CD14-positive monocyte (primary cell): ENCODE data around the gene CCDC78. TPM values are rescaled to one million over a fixed set of nuclear protein-coding genes. Genes with fewer than 3 reads are reported as not detected.

ENCODE experiments used
- DNase-seq, 3 donors: peaks; one replicate each; pipeline ENCODE4 v3.0.0-alpha.2; 2011 to 2022
- H2AFZ ChIP-seq: 2 replicates; pipeline ENCODE4 v1.6.0; 2012; ENCODE audit warnings: mild to moderate bottlenecking, low read depth, low read length, inconsistent platforms; ENCODE audit not compliant: insufficient read depth, poor library complexity, severe bottlenecking
- H3K27ac ChIP-seq, 2 donors: 1 replicate in 1 of 2; 2 replicates in 1 of 2; pipeline ENCODE4 v1.5.1; 2012 to 2013; ENCODE audit warnings: low read length in 2 of 2, control low read depth in 1 of 2, inconsistent platforms in 1 of 2, low read depth in 1 of 2, mild to moderate bottlenecking in 1 of 2
- H3K27me3 ChIP-seq, 2 donors: one replicate each; pipeline versions ENCODE4 v1.6.0 to v1.6.1; 2011 to 2013; ENCODE audit warnings: low read length in 2 of 2; ENCODE audit not compliant: control insufficient read depth in 2 of 2, insufficient read depth in 2 of 2
- H3K36me3 ChIP-seq, 2 donors: replicated peaks in 1 of 2; 1 replicate in 1 of 2; 2 replicates in 1 of 2; pipeline versions ENCODE4 v1.5.1 to v1.6.1; 2012 to 2013; ENCODE audit warnings: low read length in 2 of 2, control low read depth in 1 of 2, inconsistent platforms in 1 of 2, mild to moderate bottlenecking in 1 of 2; ENCODE audit not compliant: insufficient read depth in 2 of 2, control insufficient read depth in 1 of 2
- H3K4me1 ChIP-seq, 2 donors: 1 replicate in 1 of 2; 2 replicates in 1 of 2; pipeline versions ENCODE4 v1.5.1 to v1.6.1; 2012 to 2013; ENCODE audit warnings: low read length in 2 of 2, control low read depth in 1 of 2, inconsistent platforms in 1 of 2, mild to moderate bottlenecking in 1 of 2, moderate library complexity in 1 of 2; ENCODE audit not compliant: insufficient read depth in 2 of 2, control insufficient read depth in 1 of 2
- H3K4me2 ChIP-seq: replicated peaks from 2 replicates; pipeline ENCODE3; 2012; ENCODE audit warnings: low read length, moderate library complexity, mild to moderate bottlenecking; ENCODE audit not compliant: poor library complexity, severe bottlenecking; ENCODE audit errors: extremely low read depth
- H3K4me3 ChIP-seq, 3 experiments: fragments of 200-600 bp in 1 of 3; sonication (generic) in 1 of 3; replicated peaks in 1 of 3; 1 replicate in 2 of 3; 2 replicates in 1 of 3; pipeline ENCODE4 v1.5.1; 2011 to 2013; ENCODE audit warnings: low read length in 3 of 3, mild to moderate bottlenecking in 3 of 3, control low read depth in 2 of 3, low read depth in 2 of 3, inconsistent platforms in 1 of 3, moderate library complexity in 1 of 3
- H3K79me2 ChIP-seq: 2 replicates; pipeline ENCODE4 v1.6.0; 2012; ENCODE audit warnings: mild to moderate bottlenecking, control low read depth, inconsistent platforms, low read length, moderate library complexity; ENCODE audit not compliant: insufficient read depth
- H3K9ac ChIP-seq: 2 replicates; pipeline ENCODE4 v1.6.0; 2017; ENCODE audit warnings: low read length, mild to moderate bottlenecking; ENCODE audit not compliant: insufficient read depth, poor library complexity, severe bottlenecking
- H3K9me3 ChIP-seq, 2 donors: replicated peaks in 1 of 2; 1 replicate in 1 of 2; 2 replicates in 1 of 2; pipeline versions ENCODE4 v1.5.1 to v1.6.1; 2012 to 2013; ENCODE audit warnings: low read length in 2 of 2, control low read depth in 1 of 2; ENCODE audit not compliant: control insufficient read depth in 1 of 2, insufficient read depth in 1 of 2
- H4K20me1 ChIP-seq: 2 replicates; pipeline ENCODE4 v1.6.0; 2012; ENCODE audit warnings: mild to moderate bottlenecking, low read length, control low read depth, moderate library complexity; ENCODE audit not compliant: insufficient read depth
- H3K27ac Mint-ChIP-seq, 7 donors: one replicate each; pipeline ENCODE4 v1.8.0; 2020; ENCODE audit warnings: mild to moderate bottlenecking in 7 of 7, mixed read lengths in 7 of 7, moderate library complexity in 6 of 7, inconsistent platforms in 2 of 7
- H3K27me3 Mint-ChIP-seq, 3 donors: one replicate each; pipeline ENCODE4 v1.8.0; 2021 to 2022; ENCODE audit warnings: low read depth in 3 of 3, mild to moderate bottlenecking in 3 of 3, mixed read lengths in 3 of 3, moderate library complexity in 3 of 3, inconsistent platforms in 1 of 3
- H3K36me3 Mint-ChIP-seq, 2 donors: one replicate each; pipeline ENCODE4 v1.8.0; 2020; ENCODE audit warnings: mixed read lengths in 2 of 2, inconsistent platforms in 1 of 2, mild to moderate bottlenecking in 1 of 2
- H3K4me1 Mint-ChIP-seq: one replicate; pipeline ENCODE4 v1.8.0; 2020; ENCODE audit warnings: mild to moderate bottlenecking, mixed read lengths
- H3K4me3 Mint-ChIP-seq, 2 donors: one replicate each; pipeline ENCODE4 v1.8.0; 2020; ENCODE audit warnings: mild to moderate bottlenecking in 2 of 2, mixed read lengths in 2 of 2, moderate library complexity in 1 of 2
- H3K9me3 Mint-ChIP-seq, 7 donors: one replicate each; pipeline ENCODE4 v1.8.0; 2020 to 2022; ENCODE audit warnings: mixed read lengths in 7 of 7, mild to moderate bottlenecking in 6 of 7, moderate library complexity in 6 of 7, inconsistent platforms in 2 of 7
- CTCF ChIP-seq: fragments of 200-600 bp; IDR thresholded peaks from one replicate; pipeline ENCODE4 v1.8.0; 2022; ENCODE audit warnings: antibody characterized with exemption, mild to moderate bottlenecking
- WGBS: methylation state at CpG from one replicate; pipeline ENCODE4 v1.1.5; 2013; ENCODE audit warnings: missing lambda C conversion rate; ENCODE audit not compliant: insufficient coverage; 5-methylcytosine and 5-hydroxymethylcytosine counted together
- intact Hi-C, 2 donors: fragments of 100-400 bp; cut with micrococcal nuclease; formaldehyde crosslinking; loops; one replicate each; pipeline versions ENCODE4 v1.15.0 to v1.15.1; 2023
- polyA plus RNA-seq, 3 donors: library from polyadenylated mRNA; depleted of rRNA in 1 of 3; unstranded in 2 of 3; stranded (reverse) in 1 of 3; fragments of 300-500 nt in 2 of 3; fragments of >200 nt in 1 of 3; fragmentation: Illumina TruSeq in 2 of 3; gene quantifications; 1 replicate in 2 of 3; 2 replicates in 1 of 3; pipeline ENCODE4 v1.2.3, GENCODE V29; 2012 to 2021

CCDC78 gene
- polyA plus RNA-seq, 3 donors = 0.96 TPM; not detected in 2

GRCh38 chr16:734208-734980 is 8.2 kb upstream of the CCDC78 start:
- no peak overlapping the region for H3K4me2 ChIP-seq
- no peak for TF ChIP-seq CTCF
- H3K36me3 ChIP-seq = peaks cover 60 to 82% of the 10 kb centered on the region in 2 donors
- Mint-ChIP-seq H3K27me3 (peaks cover 0 to 4% (median 3%) of the 10 kb centered on the region in 3 donors), H3K9me3 (no peaks in the 10 kb centered on the region), H3K36me3 (peaks cover 56 to 80% of the 10 kb centered on the region in 2 donors), H3K27ac (no peak overlapping the region), H3K4me1 (peaks cover 3% of the 10 kb centered on the region), H3K4me3 (no peak overlapping the region)
- H3K4me1 ChIP-seq = no peaks in the 10 kb centered on the region
- H3K9ac ChIP-seq = no peak overlapping the region
- H3K4me3 ChIP-seq = no peak overlapping the region
- intact Hi-C loops = no loop called here
- H3K27me3 ChIP-seq = no peaks in the 10 kb centered on the region
- no peaks in the 10 kb centered on the region for H4K20me1 ChIP-seq
- 96% methylated on average over 49 of the region's 49 CpGs for WGBS
- H3K27ac ChIP-seq = no peak overlapping the region
- H2AFZ ChIP-seq = no peak overlapping the region
- DNase-seq = no peak
- H3K79me2 ChIP-seq = no peaks in the 10 kb centered on the region
- H3K9me3 ChIP-seq = no peaks in the 10 kb centered on the region

- intact Hi-C loops = no loop called here
- WGBS = 93% methylated on average over 30 of the region's 34 CpGs
- no peak overlapping the region for H3K4me2 ChIP-seq
Observed at GRCh38 chr16:733382-734207, 7.4 kb upstream of the CCDC78 start.

More at GRCh38 chr16:733382-734207, 7.4 kb upstream of the CCDC78 start:
- Histone ChIP-seq H2AFZ (no peak overlapping the region), H3K9ac (no peak overlapping the region), H3K27ac (no peak overlapping the region), H3K27me3 (peaks cover 0 to 5% of the 10 kb centered on the region in 2 donors), H4K20me1 (no peaks in the 10 kb centered on the region), H3K79me2 (no peaks in the 10 kb centered on the region), H3K4me1 (peaks cover 1 to 2% of the 10 kb centered on the region in 2 donors), H3K36me3 (peaks cover 58 to 82% of the 10 kb centered on the region in 2 donors), H3K4me3 (no peak overlapping the region), H3K9me3 (no peaks in the 10 kb centered on the region)
- TF ChIP-seq CTCF = no peak
- no peak overlapping the region for H3K4me3 Mint-ChIP-seq
- peaks cover 53 to 73% of the 10 kb centered on the region in 2 donors for H3K36me3 Mint-ChIP-seq
- peaks cover 3 to 12% (median 4%) of the 10 kb centered on the region in 3 donors for H3K27me3 Mint-ChIP-seq
- H3K9me3 Mint-ChIP-seq = no peaks in the 10 kb centered on the region
- H3K4me1 Mint-ChIP-seq = peaks cover 2% of the 10 kb centered on the region
- no peak for DNase-seq
- H3K27ac Mint-ChIP-seq = no peak overlapping the region
